Activated gamma-delta T cell treated with anti-CD3 and anti-CD28 coated beads, Interleukin-2, amount 50 U/mL, for 16 hours (primary cell): Measurements from ENCODE around the gene TCEAL5.
"Not testable (repeated sequence)": the region's sequence is repeated elsewhere in the genome, so short reads cannot be mapped to it uniquely, and the experiment has no call there.

ENCODE experiments used
- DNase-seq: peaks from one replicate; pipeline ENCODE4 v3.0.0-alpha.2; 2020; ENCODE audit warnings: low read depth

TCEAL5 gene, protein sequence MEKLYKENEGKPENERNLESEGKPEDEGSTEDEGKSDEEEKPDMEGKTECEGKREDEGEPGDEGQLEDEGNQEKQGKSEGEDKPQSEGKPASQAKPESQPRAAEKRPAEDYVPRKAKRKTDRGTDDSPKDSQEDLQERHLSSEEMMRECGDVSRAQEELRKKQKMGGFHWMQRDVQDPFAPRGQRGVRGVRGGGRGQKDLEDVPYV

DNA sequence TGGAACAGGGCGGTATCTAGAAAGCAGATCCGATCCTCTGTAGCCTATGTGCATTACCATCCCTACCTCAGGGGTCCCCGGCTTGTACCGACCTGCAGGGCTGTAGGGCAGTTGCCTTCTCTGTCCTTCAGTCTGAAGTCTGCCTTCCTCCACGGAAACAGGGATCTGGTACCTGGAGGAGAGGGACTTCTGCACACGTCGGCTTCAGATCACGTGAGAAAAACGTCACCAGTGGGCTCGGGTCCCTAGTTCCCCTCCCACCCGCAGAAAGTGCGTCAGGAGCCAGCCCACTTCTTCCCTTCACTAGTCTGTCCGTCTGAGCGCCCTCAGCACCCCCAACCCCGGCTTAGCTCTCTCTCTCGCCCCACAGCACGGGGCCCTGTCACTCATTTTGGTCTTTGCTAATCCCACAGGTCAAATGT lies at the start of gene TCEAL5:
Gene TCEAL5, minus strand, starts transcription at position 170 of the 422 bp plus-strand sequence. CDS start 2,187 bp downstream, outside the sequence.
- DNase-seq = no peak

DNA sequence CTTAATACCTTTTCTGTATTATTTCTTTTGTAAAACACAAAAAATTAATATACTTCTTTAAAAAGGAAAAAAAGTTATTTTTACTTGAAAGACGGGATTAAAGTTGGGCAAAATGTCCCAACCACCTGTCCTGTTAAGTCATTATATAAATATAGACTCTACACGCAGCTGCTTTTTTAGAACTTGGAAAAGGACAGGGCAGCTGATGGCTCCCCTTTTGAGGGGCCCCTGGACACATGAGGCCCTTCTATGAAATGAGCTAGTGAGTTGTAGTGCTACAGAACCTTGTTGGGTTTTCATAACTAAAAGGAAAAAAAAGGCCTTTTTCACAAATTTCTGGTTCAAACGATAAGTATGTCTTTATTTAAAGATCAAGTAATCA lies 34.8 kb upstream of the TCEAL5 start:
- no peak for DNase-seq

DNA sequence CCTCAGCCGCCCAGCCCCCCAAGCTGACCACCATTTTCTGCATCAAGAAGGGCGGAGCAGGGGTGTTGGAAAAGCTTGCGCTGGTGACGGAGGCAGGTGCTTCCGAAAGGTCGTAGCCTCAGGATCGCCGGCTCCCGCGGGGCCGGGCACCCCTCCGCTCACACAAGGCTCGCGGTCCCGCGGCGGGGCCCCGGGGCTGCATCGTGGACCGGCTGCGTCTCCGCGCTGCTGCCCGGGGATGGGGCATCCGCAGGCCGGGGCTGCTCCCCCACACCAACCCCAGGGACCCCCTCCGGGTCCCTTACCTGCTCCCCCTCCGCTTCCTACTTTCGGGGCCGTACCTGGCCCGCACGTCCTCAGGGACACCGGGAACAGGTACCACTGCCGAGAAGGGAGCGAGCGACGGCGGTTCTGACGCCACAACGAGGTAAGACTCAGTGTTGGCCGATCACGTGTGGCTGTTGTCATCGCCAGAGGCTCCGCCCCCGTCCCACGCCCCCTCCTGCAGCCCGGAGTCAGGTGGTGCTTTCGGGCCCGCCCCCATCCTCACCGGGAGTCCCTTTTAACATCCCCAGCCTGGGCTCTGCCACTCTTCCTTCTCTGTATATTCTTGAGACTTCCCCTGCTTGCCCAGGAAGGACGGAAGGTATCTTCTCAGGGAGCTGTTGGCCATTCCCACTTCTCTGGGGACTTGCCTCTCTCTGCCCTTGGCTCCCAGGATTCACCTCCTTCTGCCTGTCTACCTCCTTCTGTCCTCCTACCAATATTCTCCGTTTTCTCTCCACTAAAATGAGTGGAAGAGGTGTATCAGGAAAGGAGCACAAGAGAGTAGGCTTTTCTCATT lies 34.2 kb upstream of the TCEAL5 start, which contains the start of gene BEX2:
Gene BEX2, minus strand, starts transcription at position 436 of the 844 bp plus-strand sequence. CDS start 1,014 bp downstream, outside the sequence.
- DNase-seq = peak; percentile 64

DNA sequence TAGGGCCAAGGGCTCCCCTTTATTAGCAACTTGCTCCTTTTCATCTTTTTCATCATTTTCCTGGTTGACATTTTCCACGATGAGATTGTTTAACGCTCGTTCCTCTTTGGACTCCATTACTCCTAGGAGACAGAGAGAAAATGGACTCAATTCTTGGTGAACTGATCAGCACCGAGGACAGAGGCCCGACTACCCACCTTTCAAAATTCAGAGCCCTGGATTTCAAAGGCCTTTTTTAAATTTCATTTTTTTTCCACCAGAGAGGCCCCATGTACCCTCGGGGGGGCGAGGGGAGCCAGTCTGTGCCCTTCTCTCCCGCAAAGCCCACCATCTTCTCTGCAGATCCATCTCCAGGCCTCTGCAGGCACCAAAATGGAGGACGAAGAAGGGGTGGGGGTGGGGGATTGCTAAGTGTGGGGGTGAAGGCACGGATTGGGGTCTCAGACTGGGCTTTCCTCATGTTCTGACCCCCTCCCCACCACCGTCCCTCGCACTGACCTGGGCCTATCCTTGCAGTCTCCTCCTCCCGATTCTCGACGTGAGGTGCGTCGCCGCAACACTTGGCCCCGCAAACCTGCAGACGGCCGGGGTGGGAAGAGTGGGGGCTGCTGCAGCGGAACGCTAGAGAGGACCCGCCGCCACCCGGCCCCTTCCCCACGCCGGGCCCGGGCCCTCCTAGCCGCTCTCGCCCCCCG lies 33.5 kb upstream of the TCEAL5 start:
- DNase-seq = no peak

DNA sequence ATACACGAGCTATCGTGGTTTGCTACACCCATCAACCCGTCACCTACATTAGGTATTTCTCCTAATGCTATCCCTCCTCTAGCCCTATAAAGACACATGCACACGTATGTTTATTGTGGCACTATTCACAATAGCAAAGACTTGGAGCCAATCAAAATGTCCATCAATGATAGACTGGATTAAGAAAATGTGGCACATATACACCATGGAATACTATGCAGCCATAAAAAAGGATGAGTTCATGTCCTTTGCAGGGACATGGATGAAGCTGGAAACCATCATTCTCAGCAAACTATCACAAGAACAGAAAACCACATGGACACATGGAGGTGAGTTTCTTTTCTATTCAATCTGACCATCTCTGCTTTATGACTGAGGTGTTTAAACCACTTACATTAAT lies 29.1 kb upstream of the TCEAL5 start:
- DNase-seq = not testable (repeated sequence)

DNA sequence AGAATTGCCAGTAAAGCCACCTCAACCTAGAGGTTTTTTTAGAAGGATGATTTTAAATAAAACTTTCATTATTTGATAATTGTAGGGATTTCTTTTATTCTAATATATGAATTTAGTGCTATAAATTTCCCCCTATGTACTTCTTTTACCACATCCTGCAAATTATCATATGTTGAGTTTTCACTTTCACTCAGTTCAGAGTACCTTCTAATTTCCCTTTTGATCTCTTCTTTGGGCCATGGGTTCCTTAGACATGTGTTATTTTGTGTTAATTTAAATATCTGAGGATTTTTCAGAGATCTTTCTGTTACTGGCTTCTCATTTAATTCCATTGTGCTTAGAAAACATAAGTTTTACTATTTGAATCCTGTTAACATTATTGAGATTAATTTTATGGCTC lies 28.2 kb upstream of the TCEAL5 start:
- DNase-seq = no peak

DNA sequence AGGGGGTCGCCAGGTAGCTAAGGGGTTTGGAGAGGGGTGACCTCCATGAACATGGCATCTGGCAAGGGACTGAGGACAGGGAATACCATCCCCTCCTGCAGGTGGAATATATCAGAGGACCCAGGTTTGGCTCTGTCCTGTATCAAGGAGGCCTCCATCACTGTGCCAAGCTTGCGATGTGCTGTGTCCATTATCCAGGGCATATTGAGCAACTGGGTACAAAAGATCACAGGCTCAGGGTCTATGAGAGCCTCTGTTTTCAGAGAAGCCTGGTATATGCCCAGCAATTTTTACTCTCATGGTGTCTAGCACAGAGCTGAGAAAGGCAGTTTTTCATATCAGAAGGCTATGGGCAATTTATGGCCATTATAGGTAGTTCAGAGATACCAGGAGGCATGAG lies 16.6 kb upstream of the TCEAL5 start:
- no peak for DNase-seq

DNA sequence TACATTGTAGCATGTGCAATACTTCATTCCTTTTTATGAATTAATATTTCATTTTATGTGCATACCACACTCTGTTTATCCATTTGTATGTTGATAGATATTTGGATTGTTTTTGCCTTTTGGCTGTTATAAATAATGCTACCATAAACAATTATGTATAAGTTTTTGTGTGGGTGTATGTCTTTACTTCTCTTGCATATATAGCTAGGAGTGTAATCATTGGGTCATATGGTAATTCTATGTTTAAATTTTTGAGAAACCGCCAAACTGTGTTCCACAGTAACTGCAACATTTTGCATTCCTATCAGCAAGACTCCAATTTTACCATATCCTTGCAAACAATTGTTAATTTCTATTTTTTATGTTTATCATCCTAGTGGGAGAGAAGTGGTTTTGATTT lies 3.1 kb upstream of the TCEAL5 start:
- DNase-seq = no peak

DNA sequence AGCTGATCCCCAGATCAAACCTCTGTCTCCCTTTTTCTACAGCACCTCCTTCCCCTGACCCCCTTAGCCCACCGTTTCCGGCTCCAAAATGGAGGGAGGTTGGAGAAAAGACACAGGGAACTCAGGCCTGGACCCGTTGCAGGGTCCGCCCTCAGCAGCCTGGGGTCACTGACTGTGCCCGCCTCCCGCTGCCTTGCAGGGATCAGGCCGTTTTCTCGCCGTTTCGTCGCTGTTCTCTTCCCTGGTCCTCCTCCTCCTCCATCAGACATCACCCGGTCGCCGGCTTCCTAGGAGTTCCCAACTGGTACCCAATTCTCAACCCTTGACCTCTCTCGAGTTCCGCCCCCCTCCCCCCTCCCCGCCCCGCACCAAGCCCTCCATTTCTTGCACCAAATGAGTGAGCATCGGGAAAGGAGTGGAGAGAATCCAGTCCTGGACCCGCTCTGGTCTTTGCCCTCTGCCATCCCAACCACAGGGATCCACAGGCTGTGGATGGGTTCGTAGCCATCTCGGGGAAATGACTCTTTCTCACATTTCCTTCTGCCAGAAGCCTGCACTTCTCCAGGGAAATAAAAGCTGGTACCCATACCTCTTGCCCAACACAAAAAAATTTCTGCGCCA lies 493 bp downstream of the TCEAL5 start:
- no peak for DNase-seq

DNA sequence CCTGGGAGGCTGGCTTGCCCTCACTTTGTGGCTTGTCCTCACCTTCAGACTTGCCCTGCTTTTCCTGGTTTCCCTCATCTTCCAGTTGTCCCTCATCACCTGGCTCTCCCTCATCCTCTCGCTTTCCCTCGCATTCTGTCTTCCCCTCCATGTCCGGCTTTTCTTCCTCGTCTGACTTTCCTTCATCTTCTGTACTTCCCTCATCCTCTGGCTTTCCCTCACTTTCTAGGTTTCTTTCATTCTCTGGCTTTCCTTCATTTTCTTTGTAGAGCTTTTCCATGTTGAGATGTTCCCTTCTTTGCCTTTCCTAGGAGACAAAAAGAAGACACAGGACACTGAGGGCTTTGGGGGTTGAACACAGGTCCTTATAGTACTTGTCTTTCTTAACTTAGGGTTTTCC lies 2.3 kb downstream of the TCEAL5 start:
- no peak for DNase-seq

DNA sequence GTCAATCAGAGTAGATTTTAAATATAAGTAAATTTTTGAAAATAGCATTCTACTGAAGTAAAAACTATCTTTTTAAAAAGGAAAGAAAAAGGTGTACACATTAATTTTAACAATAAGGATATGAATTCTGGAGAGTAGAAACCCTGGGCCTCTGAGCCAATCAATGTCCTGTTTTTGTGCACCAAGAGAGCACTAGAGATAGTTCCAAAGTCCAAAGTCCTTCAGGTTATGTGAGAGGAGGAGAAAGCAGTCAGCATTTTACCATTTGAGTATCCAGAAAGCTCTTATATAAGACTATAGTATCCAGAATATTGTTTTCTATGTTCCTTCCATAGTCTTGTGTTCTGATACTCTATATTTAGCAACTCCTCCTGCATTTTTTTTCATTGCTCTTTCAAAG lies 18.3 kb downstream of the TCEAL5 start:
- no peak for DNase-seq

DNA sequence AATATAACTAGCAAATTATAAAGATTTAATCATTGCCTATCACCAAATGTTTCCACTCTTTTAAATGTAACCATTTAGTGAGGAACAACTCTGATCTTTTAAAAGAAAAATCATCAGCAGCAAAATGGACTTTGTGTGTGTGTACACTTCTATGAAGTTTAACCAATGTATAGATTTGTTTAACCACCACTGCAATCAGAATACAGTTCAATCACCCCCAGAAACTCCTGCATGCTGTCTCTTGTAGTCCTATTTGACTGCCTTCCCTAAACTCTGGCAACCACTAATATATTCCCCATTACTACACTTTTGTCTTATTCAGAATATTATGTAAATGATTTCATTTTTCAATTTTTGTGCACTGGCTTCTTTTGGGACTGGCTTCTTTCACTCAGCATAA lies 19.9 kb downstream of the TCEAL5 start:
- DNase-seq = no peak

DNA sequence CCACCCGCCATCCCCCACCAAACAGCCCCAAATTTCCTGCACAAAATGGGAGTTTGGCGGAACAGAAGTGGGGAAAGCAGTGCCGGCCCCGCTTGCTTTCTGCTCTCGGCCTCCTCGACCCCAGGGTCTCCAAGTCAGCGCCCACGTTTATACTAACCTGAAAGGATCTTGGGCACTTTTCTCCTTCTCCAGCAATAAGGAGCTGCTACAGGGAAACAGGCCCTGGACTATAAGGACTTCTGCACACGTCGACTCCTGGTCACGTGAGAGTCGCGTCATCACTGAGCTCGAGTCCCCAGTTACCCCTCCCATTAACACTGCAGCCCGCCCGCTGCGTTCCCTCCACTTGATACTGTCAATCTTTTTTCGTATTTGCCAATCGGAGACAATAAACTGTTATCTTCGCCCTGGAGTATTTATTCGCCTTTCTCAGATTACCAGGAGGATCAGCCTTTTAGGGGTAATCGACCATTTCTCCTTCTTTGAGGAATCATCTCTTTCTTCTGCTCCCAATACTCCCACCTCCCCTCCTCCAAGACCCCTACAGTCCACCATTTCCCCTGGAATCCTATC lies 21.5 kb downstream of the TCEAL5 start, which contains the start of gene TCEAL8:
Gene TCEAL8, minus strand, starts transcription at position 235 of the 573 bp plus-strand sequence. CDS start 1,176 bp downstream, outside the sequence.
- peak; percentile 23 for DNase-seq

DNA sequence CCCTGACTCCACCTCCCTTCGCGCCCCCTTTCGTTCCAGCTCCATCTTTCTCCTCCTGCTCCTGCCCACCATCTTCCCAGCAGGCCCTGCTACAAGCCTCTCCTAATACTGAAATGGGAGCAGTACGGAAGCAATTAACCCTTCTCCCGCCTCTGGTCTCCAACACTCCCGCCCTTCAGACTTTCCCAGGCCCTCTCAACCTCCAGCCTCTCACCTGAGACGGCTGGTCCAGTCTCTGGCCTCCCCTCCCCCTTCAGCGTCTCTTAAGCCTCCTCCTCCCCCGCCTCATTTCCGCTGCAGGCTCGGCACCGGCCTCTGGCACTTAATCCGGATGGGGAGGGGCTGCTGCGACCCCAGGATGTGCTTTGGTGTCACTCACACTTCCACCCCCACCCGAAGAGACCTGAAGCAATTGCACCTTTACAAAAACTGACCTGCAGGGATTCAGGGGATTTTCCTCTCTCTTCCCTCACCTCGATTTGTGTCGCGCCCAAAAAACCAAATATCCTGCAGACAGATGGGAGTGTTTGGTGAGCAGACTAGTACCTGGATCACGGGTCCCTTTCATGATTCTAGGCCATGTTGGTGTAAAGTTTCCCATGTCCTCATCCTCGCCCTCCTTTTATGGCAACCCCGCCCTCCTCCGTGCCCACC lies 22.3 kb downstream of the TCEAL5 start:
- DNase-seq = no peak

DNA sequence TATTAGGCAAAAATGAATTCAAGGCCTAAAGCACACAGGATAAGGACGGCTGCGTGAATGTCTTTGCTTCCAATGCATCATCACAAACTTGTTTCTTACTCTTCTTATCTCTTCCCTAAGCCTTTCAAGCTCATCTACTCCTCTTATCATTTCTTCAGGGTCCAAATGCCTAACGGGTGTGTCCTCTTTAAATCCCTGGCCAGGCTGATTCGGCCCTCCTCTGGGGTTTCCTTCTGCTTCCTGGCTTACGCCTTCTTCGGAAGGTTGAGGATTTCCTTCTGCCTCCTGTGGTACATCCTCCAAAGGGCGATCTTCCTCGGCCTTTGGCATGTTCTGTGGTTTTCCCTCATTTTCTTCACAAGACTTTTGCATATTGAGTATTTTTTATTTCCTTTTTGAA lies 22.9 kb downstream of the TCEAL5 start:
- no peak for DNase-seq

DNA sequence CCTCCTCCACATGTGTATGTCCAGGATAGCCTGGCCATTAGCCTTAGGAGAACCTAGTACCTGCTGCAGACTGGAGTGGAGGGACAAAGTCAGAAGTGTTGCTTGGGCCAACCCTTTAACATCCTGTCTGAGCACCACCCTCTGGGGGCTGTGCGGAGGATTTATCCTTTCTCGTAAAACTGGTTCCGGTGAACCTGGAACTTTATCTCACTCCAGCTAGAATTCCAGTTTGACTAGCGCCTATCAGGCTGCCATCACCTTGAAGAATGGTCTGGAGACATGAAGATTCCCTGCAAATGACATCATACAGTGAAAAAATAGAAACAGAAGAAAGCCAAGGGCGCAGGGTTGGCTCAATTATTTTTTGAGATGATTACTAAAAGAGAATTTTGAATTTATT lies 25.6 kb downstream of the TCEAL5 start:
- DNase-seq = no peak

DNA sequence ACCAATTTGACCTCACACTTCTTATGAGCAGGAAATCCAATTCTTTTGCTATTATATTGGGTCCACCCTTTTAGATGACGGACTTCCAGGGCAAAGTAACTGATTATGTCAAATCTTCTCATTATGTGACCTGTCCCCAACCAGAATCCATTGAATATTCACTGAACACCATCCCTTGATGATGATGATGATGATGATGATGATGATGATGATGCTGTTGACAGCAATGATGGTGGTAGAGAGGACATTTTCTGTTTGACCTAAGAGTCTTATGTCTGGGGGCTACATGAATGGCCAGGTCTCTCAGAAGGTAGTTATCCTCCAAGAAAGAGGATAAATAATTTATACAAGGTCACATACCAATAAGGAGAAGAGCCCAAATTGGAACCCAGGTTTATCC lies 26.7 kb downstream of the TCEAL5 start:
- DNase-seq = no peak

DNA sequence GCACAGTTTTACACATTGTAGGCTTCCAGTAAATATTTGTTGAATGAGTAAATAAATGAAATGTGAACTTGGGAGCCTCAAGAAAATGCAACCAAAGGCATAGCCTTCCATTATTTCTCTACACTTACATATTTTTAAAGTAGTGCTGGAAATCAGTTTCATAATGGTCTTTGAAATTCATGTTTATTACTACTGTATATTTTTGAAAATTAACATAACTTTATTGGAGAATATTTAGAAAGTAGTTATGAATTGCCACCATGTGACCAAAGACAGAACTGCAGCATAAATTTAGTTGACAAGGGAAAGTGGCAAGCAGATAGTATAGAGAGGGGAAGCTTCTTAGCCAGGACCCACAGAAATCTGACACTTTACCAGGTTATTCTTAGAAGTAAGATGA lies 28.0 kb downstream of the TCEAL5 start:
- no peak for DNase-seq

DNA sequence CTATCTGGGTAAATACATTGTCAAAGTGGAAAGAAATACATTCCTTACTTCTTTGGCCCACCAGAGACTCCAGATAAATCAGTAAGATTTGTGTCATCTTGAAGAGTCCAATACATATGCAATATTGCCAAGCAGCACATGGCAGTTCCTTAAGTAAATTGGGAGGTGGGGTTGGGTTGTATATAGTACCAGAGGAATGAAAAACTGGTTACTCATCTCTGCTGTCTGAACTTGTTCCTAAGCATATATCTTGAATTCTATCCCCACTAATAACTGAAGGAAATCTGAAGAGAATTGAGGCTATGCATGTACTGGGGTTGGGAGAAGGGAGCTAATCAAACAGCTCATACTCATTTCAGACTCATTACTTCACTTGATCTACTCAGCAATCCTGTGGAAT lies 36.4 kb downstream of the TCEAL5 start:
- DNase-seq = no peak

DNA sequence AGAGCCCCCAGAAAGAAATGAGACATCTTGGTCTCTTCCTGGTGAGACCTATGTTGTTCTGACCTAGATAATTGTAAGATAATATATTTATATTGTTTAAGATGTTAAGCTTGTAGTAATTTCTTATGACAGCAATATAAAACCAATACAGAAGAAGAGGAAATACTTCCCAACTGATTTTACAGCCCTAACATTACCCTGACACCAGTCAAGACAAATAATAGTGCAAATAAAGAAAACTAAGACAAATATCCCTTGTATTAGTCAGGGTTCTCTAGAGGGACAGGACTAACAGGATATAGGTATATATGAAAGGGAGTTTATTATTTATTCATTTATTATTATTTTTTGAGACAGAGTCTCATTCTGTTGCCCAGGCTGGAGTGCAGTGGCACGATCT lies 40.3 kb downstream of the TCEAL5 start:
- no peak for DNase-seq

DNA sequence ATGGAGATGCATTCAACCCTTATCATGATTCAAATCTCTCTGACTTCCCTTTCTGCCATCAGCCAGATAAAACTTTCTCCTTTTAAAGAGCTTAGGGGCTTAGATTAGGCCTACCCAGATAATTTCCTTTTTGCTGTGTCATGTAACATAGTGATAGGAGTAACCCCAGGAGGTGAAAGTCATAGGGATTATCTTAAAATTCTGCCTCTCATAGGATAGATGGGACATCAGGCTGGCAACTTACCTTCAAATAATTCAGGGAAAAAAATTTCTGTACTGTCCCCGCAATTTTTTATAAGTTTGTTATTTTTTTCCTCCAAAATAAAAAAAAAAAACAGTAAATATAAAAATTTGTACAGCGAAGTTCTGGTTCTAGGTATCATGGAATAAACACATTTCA lies 40.9 kb downstream of the TCEAL5 start:
- DNase-seq = not testable (repeated sequence)
